ENCODE results near the gene LRSAM1.

The LRSAM1 gene

DNA sequence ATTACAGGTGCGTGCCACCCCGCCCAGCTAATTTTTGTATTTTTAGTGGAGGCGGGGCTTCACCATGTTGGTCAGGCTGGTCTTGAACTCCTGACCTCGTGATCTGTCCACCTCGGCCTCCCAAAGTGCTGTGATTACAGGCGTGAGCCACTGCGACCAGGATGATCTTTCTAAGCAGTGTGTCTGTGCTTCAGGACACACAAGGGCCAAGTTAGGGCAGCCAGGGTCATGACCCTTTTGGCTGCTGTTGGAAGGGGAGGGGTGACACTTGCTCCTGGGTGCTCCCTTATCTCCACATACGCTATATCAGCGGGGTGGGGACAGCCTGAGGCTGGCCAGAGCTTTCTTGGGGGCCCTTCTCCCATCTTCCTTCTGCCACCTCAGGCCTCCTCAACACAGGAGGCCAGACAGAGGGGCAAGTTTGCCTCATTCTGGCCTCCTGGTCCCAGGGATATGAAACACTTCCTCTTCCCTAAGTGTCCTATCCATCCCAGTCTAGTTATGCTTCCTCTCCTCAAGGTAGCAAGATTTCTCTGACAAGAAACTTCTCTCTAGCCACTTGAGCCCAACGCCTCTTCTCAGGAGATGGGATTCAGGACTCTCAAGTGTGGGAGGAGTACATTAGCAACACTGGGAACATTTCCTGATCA, 29.1 kb upstream of the LRSAM1 start:
- TF ChIP-seq, protein P1, sequence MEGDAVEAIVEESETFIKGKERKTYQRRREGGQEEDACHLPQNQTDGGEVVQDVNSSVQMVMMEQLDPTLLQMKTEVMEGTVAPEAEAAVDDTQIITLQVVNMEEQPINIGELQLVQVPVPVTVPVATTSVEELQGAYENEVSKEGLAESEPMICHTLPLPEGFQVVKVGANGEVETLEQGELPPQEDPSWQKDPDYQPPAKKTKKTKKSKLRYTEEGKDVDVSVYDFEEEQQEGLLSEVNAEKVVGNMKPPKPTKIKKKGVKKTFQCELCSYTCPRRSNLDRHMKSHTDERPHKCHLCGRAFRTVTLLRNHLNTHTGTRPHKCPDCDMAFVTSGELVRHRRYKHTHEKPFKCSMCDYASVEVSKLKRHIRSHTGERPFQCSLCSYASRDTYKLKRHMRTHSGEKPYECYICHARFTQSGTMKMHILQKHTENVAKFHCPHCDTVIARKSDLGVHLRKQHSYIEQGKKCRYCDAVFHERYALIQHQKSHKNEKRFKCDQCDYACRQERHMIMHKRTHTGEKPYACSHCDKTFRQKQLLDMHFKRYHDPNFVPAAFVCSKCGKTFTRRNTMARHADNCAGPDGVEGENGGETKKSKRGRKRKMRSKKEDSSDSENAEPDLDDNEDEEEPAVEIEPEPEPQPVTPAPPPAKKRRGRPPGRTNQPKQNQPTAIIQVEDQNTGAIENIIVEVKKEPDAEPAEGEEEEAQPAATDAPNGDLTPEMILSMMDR (IDR thresholded peaks at IDR 0.05; ENCODE audit: poor library complexity, severe bottlenecking), result no peak
- H3K4me3 ChIP-seq (ENCODE audit: severe bottlenecking), result no peak overlapping the region
- DNase-seq (ENCODE audit: low spot score), result no peak
- H3K36me3 ChIP-seq (ENCODE audit: low read depth), result no peaks in the 10 kb centered on the region
- peaks cover 10% of the 10 kb centered on the region for H3K4me1 ChIP-seq (ENCODE audit: insufficient read depth, poor library complexity, severe bottlenecking)
- peak overlapping the region; percentile 65 for H3K27ac ChIP-seq (ENCODE audit: poor library complexity, severe bottlenecking)
- H3K9me3 ChIP-seq (ENCODE audit: severe bottlenecking), result no peaks in the 10 kb centered on the region
- no peaks in the 10 kb centered on the region for H3K27me3 ChIP-seq (ENCODE audit: insufficient read depth, poor library complexity, severe bottlenecking)
- no peak for ATAC-seq (ENCODE audit: low read depth)

DNA sequence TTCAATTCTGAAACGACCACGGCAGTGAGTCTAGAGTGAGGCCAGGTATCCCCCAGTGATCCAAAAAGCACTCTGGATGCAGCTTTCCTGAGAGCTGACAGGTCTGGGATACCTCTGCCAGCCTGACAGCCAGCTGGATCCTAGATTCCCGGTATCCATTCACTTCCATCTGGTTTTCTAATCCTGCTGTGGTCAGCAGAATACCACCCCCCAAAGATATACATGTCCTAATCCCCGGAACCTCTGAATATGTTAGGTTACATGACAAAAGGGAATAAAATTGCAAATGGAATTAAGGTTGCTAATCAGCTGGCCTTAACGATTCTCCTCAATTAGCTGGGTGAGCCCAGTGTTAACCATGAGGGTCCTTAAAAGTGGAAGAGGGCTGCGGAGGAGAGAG, 28.5 kb upstream of the LRSAM1 start:
- Histone ChIP-seq H3K36me3 (ENCODE audit: low read depth) (no peaks in the 10 kb centered on the region), H3K27me3 (ENCODE audit: insufficient read depth, poor library complexity, severe bottlenecking) (no peaks in the 10 kb centered on the region), H3K4me3 (ENCODE audit: severe bottlenecking) (peak overlapping the region; percentile 63), H3K27ac (ENCODE audit: poor library complexity, severe bottlenecking) (peak overlapping the region; percentile 65), H3K9me3 (ENCODE audit: severe bottlenecking) (no peaks in the 10 kb centered on the region), H3K4me1 (ENCODE audit: insufficient read depth, poor library complexity, severe bottlenecking) (peaks cover 5% of the 10 kb centered on the region)
- ATAC-seq (ENCODE audit: low read depth), result no peak
- DNase-seq (ENCODE audit: low spot score), result no peak
- TF ChIP-seq, protein P1 (IDR thresholded peaks at IDR 0.05; ENCODE audit: poor library complexity, severe bottlenecking), result no peak

DNA sequence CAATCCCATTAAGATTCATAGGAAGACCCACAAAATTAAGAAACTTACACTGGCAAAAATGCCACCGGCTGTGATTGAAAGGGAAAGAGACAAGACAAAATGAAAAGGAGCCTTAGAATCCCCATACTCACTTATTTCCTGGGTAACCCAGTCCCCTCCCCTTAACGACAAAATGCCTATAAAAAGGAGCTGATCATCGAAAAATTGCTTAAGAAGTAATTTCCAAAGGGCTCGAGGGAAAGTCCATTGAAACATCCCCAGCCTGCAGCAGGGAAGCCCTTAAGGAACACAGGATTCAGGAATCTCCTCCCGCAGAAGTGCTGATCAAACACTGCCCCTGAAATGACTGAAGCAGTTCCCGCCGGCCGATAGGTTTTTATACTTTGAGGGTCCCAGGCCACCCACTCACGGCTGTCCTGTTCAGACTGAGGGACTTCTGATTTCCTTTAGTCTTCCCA, 27.8 kb upstream of the LRSAM1 start:
- TF ChIP-seq, protein P1 (IDR thresholded peaks at IDR 0.05; ENCODE audit: poor library complexity, severe bottlenecking), result no peak
- no peak for DNase-seq (ENCODE audit: low spot score)
- Histone ChIP-seq H3K4me1 (ENCODE audit: insufficient read depth, poor library complexity, severe bottlenecking) (peaks cover 3% of the 10 kb centered on the region), H3K4me3 (ENCODE audit: severe bottlenecking) (peak overlapping the region; percentile 63), H3K27ac (ENCODE audit: poor library complexity, severe bottlenecking) (peak overlapping the region; percentile 65), H3K36me3 (ENCODE audit: low read depth) (peaks cover 4% of the 10 kb centered on the region; the same call in 1 of the 2 replicates), H3K27me3 (ENCODE audit: insufficient read depth, poor library complexity, severe bottlenecking) (no peaks in the 10 kb centered on the region), H3K9me3 (ENCODE audit: severe bottlenecking) (no peaks in the 10 kb centered on the region)
- peak; percentile 19 for ATAC-seq (ENCODE audit: low read depth)

DNA sequence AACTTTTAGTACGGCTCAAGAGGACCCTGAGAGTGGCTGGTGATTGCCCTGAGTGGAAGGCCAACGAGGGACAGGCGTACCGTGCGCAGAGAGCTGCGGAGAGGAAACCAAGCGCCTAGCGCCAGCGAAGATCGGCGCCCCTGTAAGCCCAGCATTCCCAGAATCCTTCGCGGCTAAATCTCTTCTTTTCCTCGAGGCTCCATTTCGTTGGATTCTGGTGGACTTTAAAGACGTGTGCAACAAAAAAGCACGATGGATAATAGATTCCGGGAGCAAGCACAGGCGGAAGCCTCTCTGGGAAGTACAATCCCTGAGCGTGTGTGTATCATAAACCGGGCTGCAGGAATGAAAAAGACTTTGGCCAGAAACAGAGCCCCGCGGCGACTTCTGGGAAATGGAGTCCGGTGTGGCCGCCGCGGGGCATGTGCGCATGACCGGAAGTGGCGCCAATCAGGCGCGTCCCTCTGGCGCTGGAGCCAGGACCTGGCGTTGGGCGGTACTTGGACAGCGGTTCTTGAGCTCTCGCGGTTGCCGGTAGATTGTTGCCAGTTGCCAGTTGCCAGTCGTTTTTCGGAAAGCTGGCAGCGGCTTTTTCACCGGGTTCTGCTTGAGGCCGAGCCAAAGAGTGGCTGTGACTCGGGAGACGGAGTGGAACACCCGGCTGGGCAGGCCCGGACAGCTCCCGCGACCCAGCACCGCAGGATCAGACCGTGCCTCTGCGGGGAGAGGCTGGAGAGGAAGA, 27.2 kb upstream of the LRSAM1 start, which contains the start of gene ZNF79:
Gene ZNF79, plus strand, starts transcription at position 449 of the 742 bp plus-strand sequence. CDS start 406 bp downstream, outside the sequence.
- TF ChIP-seq, protein P1 (IDR thresholded peaks at IDR 0.05; ENCODE audit: poor library complexity, severe bottlenecking), result no peak
- Histone ChIP-seq H3K4me1 (ENCODE audit: insufficient read depth, poor library complexity, severe bottlenecking) (peaks cover 3% of the 10 kb centered on the region), H3K36me3 (ENCODE audit: low read depth) (peaks cover 10% of the 10 kb centered on the region; the same call in 1 of the 2 replicates), H3K9me3 (ENCODE audit: severe bottlenecking) (no peaks in the 10 kb centered on the region), H3K4me3 (ENCODE audit: severe bottlenecking) (peak within 1 kb of the TSS; percentile 63), H3K27ac (ENCODE audit: poor library complexity, severe bottlenecking) (peak within 1 kb of the TSS; percentile 65), H3K27me3 (ENCODE audit: insufficient read depth, poor library complexity, severe bottlenecking) (no peaks in the 10 kb centered on the region)
- DNase-seq (ENCODE audit: low spot score) (peak; percentile 91), ATAC-seq (ENCODE audit: low read depth) (peak; percentile 90)
